BLaER1 treated with 17β-estradiol and CSF1 and Interleukin-3, amounts not matched to agents 10 nM and 100 nM (cell line): ENCODE measurements around the gene EPB41.

ENCODE experiments used
- H3K27ac ChIP-seq, 11 experiments: shearing (Covaris generic); formaldehyde crosslinking; 2 replicates each; pipeline ENCODE4 v1.8.1; 2022
- H3K27me3 ChIP-seq, 11 experiments: shearing (Covaris generic); formaldehyde crosslinking; 2 replicates each; pipeline ENCODE4 v1.8.1; 2022
- H3K36me3 ChIP-seq, 11 experiments: shearing (Covaris generic); formaldehyde crosslinking; 2 replicates each; pipeline ENCODE4 v1.8.1; 2022
- H3K4me1 ChIP-seq, 10 experiments: shearing (Covaris generic); formaldehyde crosslinking; 2 replicates each; pipeline ENCODE4 v1.8.1; 2022
- H3K4me2 ChIP-seq, 11 experiments: shearing (Covaris generic); formaldehyde crosslinking; 2 replicates each; pipeline ENCODE4 v1.8.1; 2022
- H3K4me3 ChIP-seq, 10 experiments: shearing (Covaris generic); formaldehyde crosslinking; 2 replicates each; pipeline ENCODE4 v1.8.1; 2022
- H3K9ac ChIP-seq, 11 experiments: shearing (Covaris generic); formaldehyde crosslinking; 2 replicates each; pipeline ENCODE4 v1.8.1; 2022
- H3K9me3 ChIP-seq, 11 experiments: shearing (Covaris generic); formaldehyde crosslinking; replicated peaks in 1 of 11; 2 replicates each; pipeline ENCODE4 v1.8.1; 2022
- H4K20me1 ChIP-seq, 11 experiments: shearing (Covaris generic); formaldehyde crosslinking; 2 replicates each; pipeline ENCODE4 v1.8.1; 2022
- Cebpa-rat ChIP-seq, 11 experiments: shearing (Covaris generic); IDR thresholded peaks; 2 replicates each; pipeline ENCODE4 v1.8.1; 2022

EPB41 gene

GRCh38 chr1:28926629-28927265 is 12.4 kb downstream of the EPB41 start:
- Histone ChIP-seq H4K20me1 (peaks cover 0 to 33% (median 0%) of the 10 kb centered on the region in 11 experiments; a peak in 5 of 22 replicates), H3K27me3 (no peaks in the 10 kb centered on the region), H3K4me1 (peaks cover 33 to 46% (median 38%) of the 10 kb centered on the region in 10 experiments), H3K4me3 (peak overlapping the region in 7 of 10 experiments; percentile 8 to 44 (median 33); a peak in 11 of 20 replicates), H3K4me2 (peak overlapping the region; percentile 70 to 94 (median 83)), H3K9me3 (no peaks in the 10 kb centered on the region), H3K9ac (peak overlapping the region in 10 of 11 experiments; percentile 48 to 71 (median 61); a peak in 17 of 22 replicates), H3K36me3 (0 out of 22 replicates have a peak, but pooled peaks cover 0 to 5% (median 0%) of the 10 kb centered on the region in 11 experiments), H3K27ac (peak overlapping the region; percentile 45 to 82 (median 77); a peak in 21 of 22 replicates)
- peak in 5 of 11 experiments; percentile 26 to 62 (median 33); a peak in 3 of 22 replicates for TF ChIP-seq Cebpa-rat (IDR thresholded peaks at IDR 0.05)

- H3K27ac ChIP-seq = peak overlapping the region; percentile 45 to 82 (median 77); a peak in 21 of 22 replicates
- H3K27me3 ChIP-seq = no peaks in the 10 kb centered on the region
- peaks cover 33 to 46% (median 38%) of the 10 kb centered on the region in 10 experiments for H3K4me1 ChIP-seq
- no peaks in the 10 kb centered on the region for H3K9me3 ChIP-seq
- peak overlapping the region; percentile 70 to 94 (median 83) for H3K4me2 ChIP-seq
- no peak for TF ChIP-seq Cebpa-rat (IDR thresholded peaks at IDR 0.05)
- 0 out of 22 replicates have a peak, but pooled peaks cover 0 to 5% (median 0%) of the 10 kb centered on the region in 11 experiments for H3K36me3 ChIP-seq
- peak overlapping the region in 7 of 10 experiments; percentile 8 to 44 (median 33); a peak in 12 of 20 replicates for H3K4me3 ChIP-seq
- peaks cover 0 to 32% (median 0%) of the 10 kb centered on the region in 11 experiments; a peak in 5 of 22 replicates for H4K20me1 ChIP-seq
- H3K9ac ChIP-seq = peak overlapping the region; percentile 48 to 71 (median 56); a peak in 21 of 22 replicates
Measured at GRCh38 chr1:28927266-28927647, 12.9 kb downstream of the EPB41 start.

GRCh38 chr1:28927648-28928313 is 13.4 kb downstream of the EPB41 start:
- Histone ChIP-seq H3K4me3 (peak overlapping the region in 7 of 10 experiments; percentile 8 to 44 (median 33); a peak in 11 of 20 replicates), H3K27me3 (no peaks in the 10 kb centered on the region), H3K36me3 (0 out of 22 replicates have a peak, but pooled peaks cover 0 to 5% (median 0%) of the 10 kb centered on the region in 11 experiments), H3K9ac (peak overlapping the region; percentile 48 to 71 (median 56); a peak in 21 of 22 replicates), H3K4me2 (peak overlapping the region; percentile 70 to 94 (median 83)), H3K27ac (peak overlapping the region; percentile 45 to 82 (median 77); a peak in 21 of 22 replicates), H3K4me1 (peaks cover 33 to 46% (median 38%) of the 10 kb centered on the region in 10 experiments), H4K20me1 (peaks cover 0 to 28% (median 0%) of the 10 kb centered on the region in 11 experiments; a peak in 4 of 22 replicates), H3K9me3 (no peaks in the 10 kb centered on the region)
- no peak for TF ChIP-seq Cebpa-rat (IDR thresholded peaks at IDR 0.05)

- no peaks in the 10 kb centered on the region for H3K27me3 ChIP-seq
- TF ChIP-seq Cebpa-rat (IDR thresholded peaks at IDR 0.05) = no peak
- 0 out of 22 replicates have a peak, but pooled peaks cover 0 to 5% (median 0%) of the 10 kb centered on the region in 11 experiments for H3K36me3 ChIP-seq
- no peak overlapping the region for H3K4me3 ChIP-seq
- H3K4me1 ChIP-seq = peaks cover 33 to 46% (median 38%) of the 10 kb centered on the region in 10 experiments
- peak overlapping the region; percentile 70 to 94 (median 83) for H3K4me2 ChIP-seq
- peaks cover 0 to 29% (median 0%) of the 10 kb centered on the region in 11 experiments; a peak in 4 of 22 replicates for H4K20me1 ChIP-seq
- peak overlapping the region; percentile 45 to 82 (median 77); a peak in 20 of 22 replicates for H3K27ac ChIP-seq
- H3K9me3 ChIP-seq = no peaks in the 10 kb centered on the region
- peak overlapping the region; percentile 48 to 71 (median 56); a peak in 19 of 22 replicates for H3K9ac ChIP-seq
Measured at GRCh38 chr1:28928314-28928941, 14.1 kb downstream of the EPB41 start.

DNA sequence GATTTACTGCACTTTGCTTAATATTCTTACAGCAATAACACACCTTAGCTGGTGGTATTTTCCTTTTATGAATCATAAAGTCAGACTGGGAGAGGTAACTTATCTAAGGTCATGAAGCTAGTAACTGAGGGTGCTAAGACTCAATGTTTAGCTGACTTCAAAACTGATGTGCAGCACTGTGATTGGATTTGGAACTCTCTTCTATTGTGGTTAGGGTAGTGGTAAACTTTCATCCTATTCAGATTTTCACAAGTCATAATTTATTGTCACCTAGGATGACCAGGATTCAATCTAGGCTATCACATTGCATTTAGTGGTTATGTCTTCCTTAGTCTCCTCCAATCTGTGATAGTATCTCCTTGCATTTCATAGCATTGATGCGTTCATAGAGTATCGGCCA is 18.9 kb downstream of the EPB41 start:
- Histone ChIP-seq H3K9ac (no peak overlapping the region), H3K36me3 (peaks cover 0 to 21% (median 12%) of the 10 kb centered on the region in 11 experiments; a peak in 12 of 22 replicates), H3K27ac (no peak overlapping the region), H3K27me3 (no peaks in the 10 kb centered on the region), H3K4me2 (no peak overlapping the region), H3K4me1 (peaks cover 8 to 22% (median 12%) of the 10 kb centered on the region in 10 experiments), H3K4me3 (no peak overlapping the region), H4K20me1 (peaks cover 0 to 12% (median 0%) of the 10 kb centered on the region in 11 experiments; a peak in 4 of 22 replicates), H3K9me3 (peaks cover 15 to 25% (median 20%) of the 10 kb centered on the region in 11 experiments)
- TF ChIP-seq Cebpa-rat (IDR thresholded peaks at IDR 0.05) = no peak

GRCh38 chr1:28933918-28934317 is 19.5 kb downstream of the EPB41 start:
- no peaks in the 10 kb centered on the region for H3K27me3 ChIP-seq
- peaks cover 0 to 9% (median 0%) of the 10 kb centered on the region in 11 experiments; a peak in 3 of 22 replicates for H4K20me1 ChIP-seq
- H3K4me3 ChIP-seq = no peak overlapping the region
- H3K27ac ChIP-seq = no peak overlapping the region
- H3K36me3 ChIP-seq = peaks cover 0 to 24% (median 15%) of the 10 kb centered on the region in 11 experiments; a peak in 14 of 22 replicates
- TF ChIP-seq Cebpa-rat (IDR thresholded peaks at IDR 0.05) = no peak
- H3K4me2 ChIP-seq = no peak overlapping the region
- peaks cover 21 to 31% (median 26%) of the 10 kb centered on the region in 11 experiments for H3K9me3 ChIP-seq
- peaks cover 2 to 15% (median 6%) of the 10 kb centered on the region in 10 experiments; a peak in 16 of 20 replicates for H3K4me1 ChIP-seq
- H3K9ac ChIP-seq = no peak overlapping the region

GRCh38 chr1:28934676-28935075 is 20.3 kb downstream of the EPB41 start:
- no peaks in the 10 kb centered on the region for H3K27me3 ChIP-seq
- H3K36me3 ChIP-seq = peaks cover 0 to 24% (median 16%) of the 10 kb centered on the region in 11 experiments; a peak in 14 of 22 replicates
- H3K4me3 ChIP-seq = no peak overlapping the region
- no peak overlapping the region for H3K9ac ChIP-seq
- peaks cover 0 to 8% (median 0%) of the 10 kb centered on the region in 10 experiments; a peak in 2 of 20 replicates for H3K4me1 ChIP-seq
- H3K9me3 ChIP-seq = peaks cover 25 to 37% (median 34%) of the 10 kb centered on the region in 11 experiments
- H4K20me1 ChIP-seq = peaks cover 0 to 9% (median 0%) of the 10 kb centered on the region in 11 experiments; a peak in 3 of 22 replicates
- no peak overlapping the region for H3K27ac ChIP-seq
- no peak overlapping the region for H3K4me2 ChIP-seq
- no peak for TF ChIP-seq Cebpa-rat (IDR thresholded peaks at IDR 0.05)

GRCh38 chr1:28935293-28935692 is 20.9 kb downstream of the EPB41 start:
- no peak overlapping the region for H3K4me2 ChIP-seq
- no peak for TF ChIP-seq Cebpa-rat (IDR thresholded peaks at IDR 0.05)
- H3K27ac ChIP-seq = no peak overlapping the region
- H3K9me3 ChIP-seq = peaks cover 25 to 40% (median 35%) of the 10 kb centered on the region in 11 experiments
- H3K27me3 ChIP-seq = no peaks in the 10 kb centered on the region
- H3K4me1 ChIP-seq = 0 out of 20 replicates have a peak, but pooled peaks cover 0 to 1% (median 0%) of the 10 kb centered on the region in 10 experiments
- peaks cover 0 to 24% (median 16%) of the 10 kb centered on the region in 11 experiments; a peak in 14 of 22 replicates for H3K36me3 ChIP-seq
- no peak overlapping the region for H3K4me3 ChIP-seq
- H3K9ac ChIP-seq = no peak overlapping the region
- peaks cover 0 to 9% (median 0%) of the 10 kb centered on the region in 11 experiments; a peak in 3 of 22 replicates for H4K20me1 ChIP-seq
